ENCODE results near the gene DNAJC5.

Gene DNAJC5

GRCh38 chr20:63944078-63944941 lies 49.4 kb downstream of the DNAJC5 start:
- H3K9me3 Mint-ChIP-seq: no peaks in the 10 kb centered on the region
- H3K4me1 Mint-ChIP-seq (ENCODE audit: low read depth): peaks cover 32% of the 10 kb centered on the region
- no peaks in the 10 kb centered on the region for H3K27me3 Mint-ChIP-seq
- no peak overlapping the region for H3K4me3 Mint-ChIP-seq
- peaks cover 5% of the 10 kb centered on the region for H3K36me3 Mint-ChIP-seq (ENCODE audit: low read depth)
- H3K27ac Mint-ChIP-seq: no peak overlapping the region

GRCh38 chr20:63945031-63945658 lies 50.2 kb downstream of the DNAJC5 start:
- Mint-ChIP-seq H3K36me3 (ENCODE audit: low read depth) (peaks cover 5% of the 10 kb centered on the region), H3K4me3 (no peak overlapping the region), H3K4me1 (ENCODE audit: low read depth) (peaks cover 38% of the 10 kb centered on the region), H3K9me3 (no peaks in the 10 kb centered on the region), H3K27me3 (no peaks in the 10 kb centered on the region), H3K27ac (no peak overlapping the region)

- H3K27me3 Mint-ChIP-seq: no peaks in the 10 kb centered on the region
These were observed 51.3 kb downstream of the DNAJC5 start for GRCh38 chr20:63945921-63946920.

GRCh38 chr20:63946986-63947637 lies 52.2 kb downstream of the DNAJC5 start:
- H3K4me3 Mint-ChIP-seq: peak overlapping the region; percentile 40
- peaks cover 5% of the 10 kb centered on the region for H3K36me3 Mint-ChIP-seq (ENCODE audit: low read depth)
- no peaks in the 10 kb centered on the region for H3K27me3 Mint-ChIP-seq
- peaks cover 35% of the 10 kb centered on the region for H3K4me1 Mint-ChIP-seq (ENCODE audit: low read depth)
- peak overlapping the region; percentile 33 for H3K27ac Mint-ChIP-seq
- H3K9me3 Mint-ChIP-seq: no peaks in the 10 kb centered on the region

More at GRCh38 chr20:63945921-63946920, 51.3 kb downstream of the DNAJC5 start:
- Mint-ChIP-seq H3K27ac (peak overlapping the region; percentile 31), H3K36me3 (ENCODE audit: low read depth) (peaks cover 5% of the 10 kb centered on the region), H3K4me3 (no peak overlapping the region), H3K9me3 (no peaks in the 10 kb centered on the region), H3K4me1 (ENCODE audit: low read depth) (peaks cover 35% of the 10 kb centered on the region)

- no peaks in the 10 kb centered on the region for H3K27me3 Mint-ChIP-seq
- H3K4me3 Mint-ChIP-seq: peak overlapping the region; percentile 76
- H3K36me3 Mint-ChIP-seq (ENCODE audit: low read depth): peaks cover 5% of the 10 kb centered on the region
- no peaks in the 10 kb centered on the region for H3K9me3 Mint-ChIP-seq
- peak overlapping the region; percentile 90 for H3K27ac Mint-ChIP-seq
- peaks cover 32% of the 10 kb centered on the region for H3K4me1 Mint-ChIP-seq (ENCODE audit: low read depth)
These were observed 52.9 kb downstream of the DNAJC5 start for GRCh38 chr20:63947638-63948456.

- Mint-ChIP-seq H3K9me3 (no peaks in the 10 kb centered on the region), H3K36me3 (ENCODE audit: low read depth) (peaks cover 4% of the 10 kb centered on the region), H3K27me3 (no peaks in the 10 kb centered on the region), H3K4me3 (no peak overlapping the region), H3K4me1 (ENCODE audit: low read depth) (peaks cover 53% of the 10 kb centered on the region), H3K27ac (no peak overlapping the region)
These were observed 55.9 kb downstream of the DNAJC5 start for GRCh38 chr20:63950701-63951397.

- H3K4me3 Mint-ChIP-seq: no peak overlapping the region
- H3K9me3 Mint-ChIP-seq: no peaks in the 10 kb centered on the region
- H3K36me3 Mint-ChIP-seq (ENCODE audit: low read depth): peaks cover 4% of the 10 kb centered on the region
- H3K4me1 Mint-ChIP-seq (ENCODE audit: low read depth): peaks cover 53% of the 10 kb centered on the region
- no peaks in the 10 kb centered on the region for H3K27me3 Mint-ChIP-seq
- no peak overlapping the region for H3K27ac Mint-ChIP-seq
These were observed 56.7 kb downstream of the DNAJC5 start for GRCh38 chr20:63951398-63952209.

GRCh38 chr20:63952210-63952535 lies 57.2 kb downstream of the DNAJC5 start:
- Mint-ChIP-seq H3K9me3 (no peaks in the 10 kb centered on the region), H3K4me3 (no peak overlapping the region), H3K36me3 (ENCODE audit: low read depth) (peaks cover 4% of the 10 kb centered on the region), H3K27me3 (no peaks in the 10 kb centered on the region), H3K4me1 (ENCODE audit: low read depth) (peaks cover 52% of the 10 kb centered on the region), H3K27ac (no peak overlapping the region)

- peaks cover 52% of the 10 kb centered on the region for H3K4me1 Mint-ChIP-seq (ENCODE audit: low read depth)
- H3K36me3 Mint-ChIP-seq (ENCODE audit: low read depth): peaks cover 4% of the 10 kb centered on the region
- no peak overlapping the region for H3K4me3 Mint-ChIP-seq
- H3K27ac Mint-ChIP-seq: no peak overlapping the region
- H3K9me3 Mint-ChIP-seq: no peaks in the 10 kb centered on the region
- H3K27me3 Mint-ChIP-seq: no peaks in the 10 kb centered on the region
These were observed 57.8 kb downstream of the DNAJC5 start for GRCh38 chr20:63952769-63953168.

GRCh38 chr20:63953764-63954429 lies 59.0 kb downstream of the DNAJC5 start:
- peaks cover 48% of the 10 kb centered on the region for H3K4me1 Mint-ChIP-seq (ENCODE audit: low read depth)
- no peaks in the 10 kb centered on the region for H3K9me3 Mint-ChIP-seq
- peak overlapping the region; percentile 86 for H3K4me3 Mint-ChIP-seq
- peaks cover 4% of the 10 kb centered on the region for H3K36me3 Mint-ChIP-seq (ENCODE audit: low read depth)
- no peaks in the 10 kb centered on the region for H3K27me3 Mint-ChIP-seq
- H3K27ac Mint-ChIP-seq: no peak overlapping the region

GRCh38 chr20:63955281-63955826 lies 60.4 kb downstream of the DNAJC5 start:
- Mint-ChIP-seq H3K4me1 (ENCODE audit: low read depth) (peaks cover 38% of the 10 kb centered on the region), H3K27me3 (no peaks in the 10 kb centered on the region), H3K27ac (peak overlapping the region; percentile 79), H3K9me3 (no peaks in the 10 kb centered on the region), H3K4me3 (peak overlapping the region; percentile 86), H3K36me3 (ENCODE audit: low read depth) (peaks cover 4% of the 10 kb centered on the region)
